K562 (cell line): ENCODE measurements around the gene H2BW1. TPM values are rescaled to one million over a fixed set of nuclear protein-coding genes. Genes with fewer than 3 reads are reported as not detected.

Experiments
- ATAC-seq: fragments of 200-7000 bp; cut with Tn5 transposase; 3 replicates; pipeline ENCODE4 v1.9.1; 2020; ENCODE audit warnings: moderate library complexity
- BruUV-seq: library from RNA; stranded (reverse); fragments of 400-500 nt; replicated peaks from 2 replicates; lab custom pipeline; 2021; lab: Mats Ljungman, UMichigan
- CTCF ChIA-PET: fragments of 300-600 bp; formaldehyde crosslinking; extraction: SDS; loops from one replicate; lab custom pipeline; 2021; ENCODE audit warnings: low intra/inter-chr PET ratio; lab: Yijun Ruan, JAX
- POLR2A ChIA-PET: fragments of 300-600, 350-650 bp; sonication (Branson Sonifier 250); formaldehyde crosslinking; extraction: SDS; loops from one replicate; lab custom pipeline; 2021; ENCODE audit warnings: antibody characterized with exemption, inconsistent platforms; lab: Yijun Ruan, JAX
- DNase-seq, 4 experiments: peaks; one replicate each; pipeline versions ENCODE4 v3.0.0 to v3.0.0-alpha.2; 2011 to 2018; ENCODE audit warnings: low spot score in 3 of 4, mixed read lengths in 3 of 4; ENCODE audit errors: extremely low read depth in 1 of 4
- FAIRE-seq: peaks from 2 replicates; lab custom pipeline; 2011; peaks lifted over from hg19 to GRCh38; lab: Jason Lieb, UNC
- H2AFZ ChIP-seq: 2 replicates; pipeline ENCODE4 v1.6.0; 2011; ENCODE audit warnings: low read depth, low read length, control low read depth, inconsistent platforms
- H3K27ac ChIP-seq: fragments of 200-600 bp; 3 replicates; pipeline ENCODE4 v1.8.0; 2011; ENCODE audit warnings: low read depth, mild to moderate bottlenecking, control low read depth, inconsistent platforms, low read length, moderate library complexity, mixed read lengths; ENCODE audit errors: extremely low read depth
- H3K27me3 ChIP-seq, 2 experiments: fragments of 300-600 bp in 1 of 2; 2 replicates in 1 of 2; 3 replicates in 1 of 2; pipeline versions ENCODE4 v1.6.0 to v1.8.0; 2011; ENCODE audit warnings: inconsistent platforms in 2 of 2, low read length in 2 of 2, mild to moderate bottlenecking in 1 of 2, mixed read lengths in 1 of 2, moderate library complexity in 1 of 2; ENCODE audit not compliant: control insufficient read depth in 2 of 2, insufficient read depth in 2 of 2
- H3K36me3 ChIP-seq: fragments of 300-600 bp; 3 replicates; pipeline ENCODE4 v1.8.0; 2011; ENCODE audit warnings: mild to moderate bottlenecking, low read length, inconsistent platforms; ENCODE audit not compliant: control insufficient read depth, insufficient read depth
- H3K4me1 ChIP-seq, 2 experiments: fragments of 200-600 bp in 1 of 2; replicated peaks in 1 of 2; 2 replicates in 1 of 2; 3 replicates in 1 of 2; pipeline versions ENCODE4 v1.5.1 to v1.8.0; 2011; ENCODE audit warnings: inconsistent platforms in 2 of 2, low read length in 2 of 2, mild to moderate bottlenecking in 1 of 2, mixed read lengths in 1 of 2, moderate library complexity in 1 of 2; ENCODE audit not compliant: control insufficient read depth in 2 of 2, insufficient read depth in 2 of 2
- H3K4me2 ChIP-seq: 2 replicates; pipeline ENCODE4 v1.6.1; 2011; ENCODE audit warnings: low read length, control low read depth, inconsistent platforms, mixed read lengths; ENCODE audit not compliant: insufficient read depth
- H3K4me3 ChIP-seq: fragments of 200-600 bp; sonication (generic), shearing (Covaris generic); 2 replicates; pipeline ENCODE4 v1.5.1; 2016; ENCODE audit warnings: control low read depth, inconsistent platforms
- H3K79me2 ChIP-seq: fragments of 200-600 bp; 3 replicates; pipeline ENCODE4 v1.8.0; 2011; ENCODE audit warnings: low read length, inconsistent platforms; ENCODE audit not compliant: control insufficient read depth, insufficient read depth
- H3K9ac ChIP-seq, 2 experiments: 2 replicates each; pipeline versions ENCODE4 v1.6.0 to v1.6.1; 2011; ENCODE audit warnings: low read depth in 2 of 2, low read length in 2 of 2, control low read depth in 1 of 2, inconsistent platforms in 1 of 2, mild to moderate bottlenecking in 1 of 2, mixed read lengths in 1 of 2; ENCODE audit not compliant: insufficient read depth in 1 of 2
- H3K9me1 ChIP-seq: one replicate; pipeline ENCODE4 v1.6.0; 2011; ENCODE audit warnings: inconsistent platforms, mild to moderate bottlenecking, low read length, moderate library complexity; ENCODE audit not compliant: control insufficient read depth, insufficient read depth
- H3K9me3 ChIP-seq: replicated peaks from 2 replicates; pipeline ENCODE4 v1.5.1; 2011; ENCODE audit warnings: low read depth, low read length, inconsistent platforms; ENCODE audit not compliant: control insufficient read depth, insufficient read depth
- H4K20me1 ChIP-seq: replicated peaks from 2 replicates; pipeline ENCODE4 v1.6.1; 2011; ENCODE audit warnings: low read length, inconsistent platforms, mixed read lengths; ENCODE audit not compliant: control insufficient read depth, insufficient read depth
- ARHGAP35 ChIP-seq: fragments of 450-650 bp; IDR thresholded peaks from 2 replicates; pipeline ENCODE4 v1.6.1; 2018; ENCODE audit not compliant: partially characterized antibody
- ATF3 ChIP-seq, 2 experiments: fragments of 450-650 bp in 1 of 2; sonication (generic) in 1 of 2; formaldehyde crosslinking in 1 of 2; IDR thresholded peaks in 1 of 2; conservative IDR thresholded peaks in 1 of 2; 2 replicates each; pipeline versions ENCODE4 v1.6.1 to v1.8.1; 2016 to 2023; ENCODE audit warnings: mild to moderate bottlenecking in 2 of 2, moderate library complexity in 2 of 2, inconsistent platforms in 1 of 2, missing genetic modification reagents in 1 of 2
- E2F8 ChIP-seq: fragments of 450-650 bp; IDR thresholded peaks from 2 replicates; pipeline ENCODE4 v1.7.1; 2018; ENCODE audit warnings: mild to moderate bottlenecking, low read depth; ENCODE audit not compliant: partially characterized antibody
- ELF1 ChIP-seq: fragments of 200-800 bp; sonication (Bioruptor generic); IDR thresholded peaks from 2 replicates; pipeline ENCODE4 v1.6.1; 2016; ENCODE audit warnings: missing genetic modification characterization, missing compliant biosample characterization
- FOXA1 ChIP-seq: fragments of 450-650 bp; IDR thresholded peaks from 2 replicates; pipeline ENCODE4 v1.6.1; 2016; ENCODE audit warnings: mild to moderate bottlenecking, borderline replicate concordance
- FOXJ2 ChIP-seq: fragments of 200-800 bp; sonication (Bioruptor generic); IDR thresholded peaks from 2 replicates; pipeline ENCODE4 v1.6.1; 2016; ENCODE audit warnings: missing genetic modification characterization, missing compliant biosample characterization
- FOXJ3 ChIP-seq: sonication (generic); formaldehyde crosslinking; IDR thresholded peaks from 2 replicates; pipeline ENCODE4 v1.4.0; 2020; ENCODE audit warnings: mild to moderate bottlenecking, missing genetic modification reagents
- HLTF ChIP-seq: fragments of 450-650 bp; IDR thresholded peaks from 2 replicates; pipeline ENCODE4 v1.6.1; 2016
- RAD51 ChIP-seq: fragments of 450-650 bp; IDR thresholded peaks from 2 replicates; pipeline ENCODE4 v1.7.1; 2016; ENCODE audit warnings: low read depth, mild to moderate bottlenecking, borderline replicate concordance
- TBL1XR1 ChIP-seq, 2 experiments: IDR thresholded peaks; 2 replicates each; pipeline ENCODE4 v1.6.1; 2012; ENCODE audit warnings: improper control_type of control experiment in 2 of 2, low read length in 2 of 2, mild to moderate bottlenecking in 1 of 2
- ZNF143 ChIP-seq: sonication (generic); formaldehyde crosslinking; IDR thresholded peaks from 2 replicates; pipeline ENCODE4 v1.9.0; 2022; ENCODE audit warnings: mild to moderate bottlenecking, missing genetic modification reagents
- ZNF280B ChIP-seq: fragments of 250-450 bp; sonication (Bioruptor Pico); IDR thresholded peaks from 2 replicates; pipeline ENCODE4 v1.5.1; 2021; ENCODE audit warnings: mild to moderate bottlenecking
- ZNF507 ChIP-seq: conservative IDR thresholded peaks from 2 replicates; pipeline ENCODE4 v1.6.1; 2017; ENCODE audit warnings: missing genetic modification characterization, missing compliant biosample characterization
- ZNF699 ChIP-seq: fragments of 250-450 bp; sonication (Bioruptor Pico); IDR thresholded peaks from 2 replicates; pipeline ENCODE4 v1.8.0; 2021; ENCODE audit warnings: mild to moderate bottlenecking, moderate library complexity; ENCODE audit not compliant: insufficient replicate concordance
- ZNF830 ChIP-seq: fragments of 250-450 bp; sonication (Bioruptor Pico); IDR thresholded peaks from 2 replicates; pipeline ENCODE4 v1.5.0; 2021; ENCODE audit warnings: mild to moderate bottlenecking
- WGBS: fragments of 100-300 bp; shearing (Covaris generic); methylation state at CpG from one replicate; pipeline ENCODE4 v1.1.6; 2016; ENCODE audit warnings: low coverage, mixed read lengths; ENCODE audit not compliant: insufficient coverage; ENCODE audit errors: missing lambda C conversion rate; 5-methylcytosine and 5-hydroxymethylcytosine counted together
- in situ Hi-C: fragments of 300-500 bp; cut with MboI; formaldehyde crosslinking; loops from 4 replicates; pipeline ENCODE4 v1.15.0; 2018; ENCODE audit warnings: inconsistent platforms, mixed read lengths
- intact Hi-C: fragments of 100-400 bp; cut with micrococcal nuclease; formaldehyde crosslinking; loops from 2 replicates; pipeline ENCODE4 v1.14.2; 2022
- polyA plus RNA-seq, 8 experiments: library from polyadenylated mRNA; depleted of rRNA in 4 of 8; stranded (reverse) in 5 of 8; unstranded in 3 of 8; fragments of >200 nt; fragmentation: Nextera tagmentation in 2 of 8; fragmentation: Illumina TruSeq in 1 of 8; extraction: Ambion mirVana in 2 of 8; extraction: Trizol in 1 of 8; gene quantifications; 2 replicates each; pipeline versions ENCODE4 v1.2.1 to v1.2.3, GENCODE V29; 2011 to 2014; ENCODE audit warnings: inconsistent platforms in 1 of 8, missing spikeins in 1 of 8
- total RNA-seq, 7 experiments: library from RNA; depleted of rRNA in 6 of 7; stranded (reverse); fragments of >200 nt in 6 of 7; fragmentation: Illumina TruSeq in 2 of 7; extraction: Trizol in 2 of 7; gene quantifications; 2 replicates each; pipeline versions ENCODE4 v1.2.1 to v1.2.3, GENCODE V29; 2011 to 2021; ENCODE audit warnings: low replicate concordance in 1 of 7

The H2BW1 gene
- total and polyA plus RNA-seq, 9 of the 15 experiments (the other 6 are each of a cell fraction or from before 2014, with no cell fraction given) = not detected

GRCh38 chrX:104047171-104047570 lies 33.7 kb upstream of the H2BW1 start:
- H3K4me1 ChIP-seq = no peaks in the 10 kb centered on the region; a peak in 1 of 5 replicates
- intact Hi-C loops (no loop called here), in situ Hi-C loops (no loop called here)
- no peak overlapping the region for H3K27ac ChIP-seq
- FAIRE-seq = no peak
- ChIA-PET POLR2A (no interaction called here), CTCF (no interaction called here)
- no peak for DNase-seq
- H3K27me3 ChIP-seq = peaks cover 0 to 13% of the 10 kb centered on the region in 2 experiments; a peak in 2 of 5 replicates
- H3K9ac ChIP-seq = no peak overlapping the region
- H3K79me2 ChIP-seq = no peaks in the 10 kb centered on the region
- ATAC-seq = no peak
- H3K9me3 ChIP-seq = no peaks in the 10 kb centered on the region
- 1% methylated on average over 13 of the region's 13 CpGs for WGBS
- no peak overlapping the region for H3K4me2 ChIP-seq
- TF ChIP-seq HLTF = no peak
- TF ChIP-seq TBL1XR1 (IDR thresholded peaks at IDR 0.05; ENCODE audit: low read length in 2 of 2) = no peak
- TF ChIP-seq E2F8 = no peak
- TF ChIP-seq ZNF830 (CRISPR knock-in tag) = no peak
- TF ChIP-seq ATF3 (IDR thresholded peaks at IDR 0.05) = no peak
- TF ChIP-seq ATF3 (CRISPR knock-in tag; conservative IDR thresholded peaks at IDR 0.05) = no peak
- no peak for TF ChIP-seq ELF1
- no peak for TF ChIP-seq ZNF507 (tag)
- no peak for TF ChIP-seq ZNF143 (CRISPR knock-in tag)
- TF ChIP-seq ARHGAP35 = no peak
- no peak for TF ChIP-seq FOXA1
- TF ChIP-seq ZNF699 (CRISPR knock-in tag) = no peak
- no peak for TF ChIP-seq RAD51
- TF ChIP-seq FOXJ2 (tag) = no peak
- no peak for TF ChIP-seq ZNF280B
- no peak for TF ChIP-seq FOXJ3 (CRISPR knock-in tag)
- no peaks in the 10 kb centered on the region for H3K9me1 ChIP-seq
- H4K20me1 ChIP-seq = no peaks in the 10 kb centered on the region
- no peak overlapping the region for H2AFZ ChIP-seq
- H3K4me3 ChIP-seq = no peak overlapping the region
- no TSS peak for BruUV-seq
- H3K36me3 ChIP-seq = no peaks in the 10 kb centered on the region
